GM10266 (cell line): ENCODE results near the gene OR4E2.
"Not testable (repeated sequence)": the region's sequence is repeated elsewhere in the genome, so short reads cannot be mapped to it uniquely, and the experiment has no call there.

Source experiments
- DNase-seq: peaks from one replicate; pipeline ENCODE4 v3.0.0; 2012; ENCODE audit errors: extremely low spot score
- CTCF ChIP-seq: IDR thresholded peaks from 2 replicates; pipeline ENCODE4 v1.5.1; 2012; ENCODE audit warnings: mild to moderate bottlenecking, low read depth; ENCODE audit not compliant: control insufficient read depth, insufficient read depth; ENCODE audit errors: missing control alignments

The OR4E2 gene

GRCh38 chr14:21694425-21694824, 40.8 kb downstream of the OR4E2 start:
- DNase-seq = no peak
- TF ChIP-seq CTCF = no peak

- DNase-seq = not testable (repeated sequence)
Measured at GRCh38 chr14:21697662-21698061, 44.0 kb downstream of the OR4E2 start.

- not testable (repeated sequence) for DNase-seq
Measured at GRCh38 chr14:21698538-21698937, 44.9 kb downstream of the OR4E2 start.

- no peak for TF ChIP-seq CTCF
- no peak for DNase-seq
Measured at GRCh38 chr14:21699551-21699950, 45.9 kb downstream of the OR4E2 start.

- no peak for DNase-seq
- no peak for TF ChIP-seq CTCF
Measured at GRCh38 chr14:21702316-21702715, 48.7 kb downstream of the OR4E2 start.

- DNase-seq = no peak
- TF ChIP-seq CTCF = no peak
Measured at GRCh38 chr14:21703357-21704326, 50.0 kb downstream of the OR4E2 start.

GRCh38 chr14:21704338-21704737, 50.7 kb downstream of the OR4E2 start:
- DNase-seq = no peak
- TF ChIP-seq CTCF = no peak

GRCh38 chr14:21711360-21711961, 57.8 kb downstream of the OR4E2 start:
- peak; percentile 55 for DNase-seq
- peak; percentile 70 for TF ChIP-seq CTCF
